H9 (cell line): ENCODE measurements around the gene DMPK. TPM values are rescaled to one million over a fixed set of nuclear protein-coding genes. Genes with fewer than 3 reads are reported as not detected.

Experiments used
- DNase-seq: peaks from one replicate; pipeline ENCODE4 v3.0.0-alpha.2; 2017
- H2AFZ ChIP-seq: one replicate; pipeline ENCODE4 v1.6.1; 2013; ENCODE audit warnings: mild to moderate bottlenecking, low read length, control low read depth, moderate library complexity
- H2AK5ac ChIP-seq: 2 replicates; pipeline ENCODE4 v1.6.1; 2013; ENCODE audit warnings: low read length, control low read depth, mixed read lengths; ENCODE audit not compliant: insufficient read length
- H2BK120ac ChIP-seq: one replicate; pipeline ENCODE4 v1.6.1; 2013; ENCODE audit warnings: low read depth, mild to moderate bottlenecking, low read length, control low read depth, inconsistent platforms; ENCODE audit not compliant: poor library complexity, severe bottlenecking
- H2BK12ac ChIP-seq: 2 replicates; pipeline ENCODE4 v1.6.1; 2013; ENCODE audit warnings: low read length, control low read depth, mixed read lengths, low read depth; ENCODE audit not compliant: insufficient read length
- H2BK15ac ChIP-seq: 2 replicates; pipeline ENCODE4 v1.6.1; 2013; ENCODE audit warnings: low read depth, low read length, control low read depth
- H2BK20ac ChIP-seq: one replicate; pipeline ENCODE4 v1.6.1; 2013; ENCODE audit warnings: low read depth, mild to moderate bottlenecking, low read length, control low read depth, inconsistent platforms; ENCODE audit not compliant: poor library complexity, severe bottlenecking
- H2BK5ac ChIP-seq: 2 replicates; pipeline ENCODE4 v1.6.1; 2013; ENCODE audit warnings: low read length, control low read depth, mixed read lengths; ENCODE audit not compliant: insufficient read length
- H3K14ac ChIP-seq: 2 replicates; pipeline ENCODE4 v1.6.1; 2013; ENCODE audit warnings: low read length, control low read depth; ENCODE audit not compliant: insufficient read depth
- H3K18ac ChIP-seq: 2 replicates; pipeline ENCODE4 v1.6.1; 2013; ENCODE audit warnings: low read depth, mild to moderate bottlenecking, mixed read lengths, low read length, control low read depth; ENCODE audit not compliant: insufficient read length
- H3K23ac ChIP-seq: 2 replicates; pipeline ENCODE4 v1.6.1; 2013; ENCODE audit warnings: low read length, control low read depth, mixed read lengths, low read depth; ENCODE audit not compliant: insufficient read length
- H3K23me2 ChIP-seq: 2 replicates; pipeline ENCODE4 v1.6.1; 2013; ENCODE audit warnings: low read depth, mild to moderate bottlenecking, mixed read lengths, low read length, control low read depth; ENCODE audit not compliant: insufficient read length, poor library complexity, severe bottlenecking
- H3K27ac ChIP-seq: 2 replicates; pipeline ENCODE4 v1.5.1; 2013; ENCODE audit warnings: low read length, control low read depth, mixed read lengths, low read depth; ENCODE audit not compliant: insufficient read length
- H3K27me3 ChIP-seq: 2 replicates; pipeline ENCODE4 v1.6.1; 2013; ENCODE audit warnings: low read length, control low read depth, inconsistent platforms; ENCODE audit not compliant: insufficient read depth
- H3K4ac ChIP-seq: 2 replicates; pipeline ENCODE4 v1.6.1; 2013; ENCODE audit warnings: low read depth, mild to moderate bottlenecking, control low read depth, inconsistent platforms, low read length, moderate library complexity
- H3K4me1 ChIP-seq: 2 replicates; pipeline ENCODE4 v1.6.1; 2013; ENCODE audit warnings: low read length, control low read depth, inconsistent platforms; ENCODE audit not compliant: insufficient read depth
- H3K4me2 ChIP-seq: 2 replicates; pipeline ENCODE4 v1.6.1; 2013; ENCODE audit warnings: low read length, control low read depth, mixed read lengths; ENCODE audit not compliant: insufficient read length, insufficient read depth
- H3K56ac ChIP-seq: 2 replicates; pipeline ENCODE4 v1.6.1; 2013; ENCODE audit warnings: low read depth, mild to moderate bottlenecking, mixed read lengths, low read length, control low read depth; ENCODE audit not compliant: insufficient read length
- H3K79me1 ChIP-seq: 2 replicates; pipeline ENCODE4 v1.6.1; 2013; ENCODE audit warnings: low read depth, mild to moderate bottlenecking, moderate library complexity, low read length, control low read depth, inconsistent platforms; ENCODE audit not compliant: insufficient read depth, poor library complexity, severe bottlenecking
- H3K79me2 ChIP-seq: 2 replicates; pipeline ENCODE4 v1.6.1; 2013; ENCODE audit warnings: low read length, control low read depth, inconsistent platforms; ENCODE audit not compliant: insufficient read depth
- H3K9ac ChIP-seq: 2 replicates; pipeline ENCODE4 v1.6.1; 2013; ENCODE audit warnings: low read length, control low read depth, mixed read lengths; ENCODE audit not compliant: insufficient read length; ENCODE audit errors: extremely low read depth
- H3K9me3 ChIP-seq: one replicate; pipeline ENCODE4 v1.6.1; 2013; ENCODE audit warnings: low read depth, low read length, inconsistent platforms; ENCODE audit not compliant: control insufficient read depth
- H3T11ph ChIP-seq: one replicate; pipeline ENCODE4 v1.6.1; 2013; ENCODE audit warnings: mild to moderate bottlenecking, low read length, control low read depth, inconsistent platforms
- H4K20me1 ChIP-seq: one replicate; pipeline ENCODE4 v1.6.1; 2013; ENCODE audit not compliant: control insufficient read depth, insufficient read length, insufficient read depth
- H4K5ac ChIP-seq: 2 replicates; pipeline ENCODE4 v1.6.1; 2013; ENCODE audit warnings: low read depth, mild to moderate bottlenecking, mixed read lengths, low read length, control low read depth; ENCODE audit not compliant: insufficient read length
- H4K8ac ChIP-seq: replicated peaks from 2 replicates; pipeline ENCODE4 v1.6.1; 2013; ENCODE audit warnings: low read length, control low read depth, mixed read lengths, low read depth; ENCODE audit not compliant: insufficient read length
- H4K91ac ChIP-seq: 2 replicates; pipeline ENCODE4 v1.6.1; 2013; ENCODE audit warnings: low read depth, mild to moderate bottlenecking, moderate library complexity, mixed read lengths, low read length, control low read depth; ENCODE audit not compliant: insufficient read length
- H3K27ac Mint-ChIP-seq, 3 experiments: 2 replicates in 2 of 3; 3 replicates in 1 of 3; pipeline ENCODE4 v1.8.0; 2020 to 2021; ENCODE audit warnings: mixed read lengths in 3 of 3, mild to moderate bottlenecking in 1 of 3, moderate library complexity in 1 of 3
- H3K27me3 Mint-ChIP-seq: 2 replicates; pipeline ENCODE4 v1.8.0; 2021; ENCODE audit warnings: low read depth, mild to moderate bottlenecking, moderate library complexity, mixed read lengths
- H3K36me3 Mint-ChIP-seq, 3 experiments: 2 replicates in 2 of 3; 3 replicates in 1 of 3; pipeline ENCODE4 v1.8.0; 2020 to 2021; ENCODE audit warnings: low read depth in 3 of 3, mixed read lengths in 3 of 3; ENCODE audit not compliant: insufficient read depth in 1 of 3
- H3K4me1 Mint-ChIP-seq, 2 experiments: 2 replicates each; pipeline ENCODE4 v1.8.0; 2020; ENCODE audit warnings: mixed read lengths in 2 of 2
- H3K4me3 Mint-ChIP-seq, 2 experiments: 2 replicates in 1 of 2; 3 replicates in 1 of 2; pipeline ENCODE4 v1.8.0; 2020 to 2021; ENCODE audit warnings: mild to moderate bottlenecking in 2 of 2, mixed read lengths in 2 of 2, moderate library complexity in 1 of 2
- H3K9me3 Mint-ChIP-seq, 2 experiments: 2 replicates in 1 of 2; 3 replicates in 1 of 2; pipeline ENCODE4 v1.8.0; 2020; ENCODE audit warnings: mild to moderate bottlenecking in 2 of 2, mixed read lengths in 2 of 2, moderate library complexity in 1 of 2
- WGBS: extraction: QIAGEN DNeasy Blood & Tissue Kit; methylation state at CpG from one replicate; pipeline ENCODE4 v1.1.7; 2013; ENCODE audit warnings: missing lambda C conversion rate, low lambda C conversion rate, mixed read lengths; ENCODE audit not compliant: insufficient read length; ENCODE audit errors: extremely low coverage; 5-methylcytosine and 5-hydroxymethylcytosine counted together
- total RNA-seq: library from RNA; stranded (reverse); gene quantifications from 2 replicates; pipeline ENCODE4 v1.2.1, GENCODE V29; 2021
- TF ChIP-seq, protein P1 (sequence below): fragments of 200-600 bp; sonication (generic); conservative IDR thresholded peaks from 3 replicates; pipeline ENCODE4 v1.8.0; 2021; ENCODE audit warnings: antibody characterized with exemption, mild to moderate bottlenecking

Gene DMPK
- total RNA-seq, 1 experiment from 2014 or later = 67.4 TPM

DNA sequence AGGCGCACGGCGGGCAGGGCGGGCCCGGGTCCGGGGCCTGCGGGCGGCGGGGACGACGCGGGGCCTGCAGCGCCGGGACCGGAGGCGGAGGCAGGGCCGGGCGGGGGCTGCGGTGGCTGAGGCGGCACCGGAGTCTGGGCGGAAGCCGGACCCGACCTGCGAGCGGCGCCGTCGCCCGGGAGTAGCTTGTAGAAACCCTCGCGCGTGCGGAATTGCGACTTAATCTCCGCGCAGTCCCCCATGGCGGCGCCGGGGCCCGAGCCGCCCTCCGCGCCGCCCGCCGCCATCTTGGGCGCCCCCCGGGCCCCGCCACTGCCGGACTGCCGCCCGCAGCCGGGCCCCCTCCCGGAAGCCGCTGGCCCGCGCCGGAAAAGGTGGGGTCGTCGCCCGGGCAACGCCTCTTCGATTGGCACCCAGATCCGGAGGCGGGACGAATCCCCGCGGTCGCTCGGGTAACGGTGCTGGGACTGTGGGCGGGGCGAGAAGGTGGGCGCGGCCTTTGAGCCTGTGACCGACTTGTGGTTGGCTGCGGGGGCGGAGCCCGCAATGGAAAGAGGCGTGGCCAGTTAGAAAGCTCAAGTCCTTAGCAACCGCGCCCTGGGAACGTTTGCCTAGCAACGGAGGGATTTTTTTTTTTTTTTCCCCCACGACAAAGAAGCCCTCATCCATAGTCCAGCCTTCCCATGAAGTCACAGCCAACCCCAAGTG, 10.3 kb upstream of the DMPK start, which contains the start of gene DMWD:
TSS of gene DMWD (minus strand) at position 376 of the 708 bp plus-strand sequence. CDS start at position 287, 89 bp downstream.
- Histone ChIP-seq H3K14ac (peak within 1 kb of the TSS; percentile 98), H3K4ac (no peak within 1 kb of the TSS), H3K56ac (no peak within 1 kb of the TSS), H4K5ac (no peak within 1 kb of the TSS), H3K9me3 (no peaks in the 10 kb centered on the region), H2BK12ac (no peak within 1 kb of the TSS), H3K23ac (no peak within 1 kb of the TSS), H3K9ac (peak within 1 kb of the TSS; percentile 91), H3T11ph (no peak within 1 kb of the TSS), H2AK5ac (no peak within 1 kb of the TSS), H3K79me1 (peaks cover 8% of the 10 kb centered on the region), H4K20me1 (no peaks in the 10 kb centered on the region), H3K27ac (no peak within 1 kb of the TSS), H2AFZ (no peak within 1 kb of the TSS), H3K4me1 (0 out of 2 replicates have a peak, but pooled peaks cover 3% of the 10 kb centered on the region), H4K8ac (no peak within 1 kb of the TSS), H2BK20ac (no peak within 1 kb of the TSS), H3K23me2 (peaks cover 7% of the 10 kb centered on the region), H3K27me3 (no peaks in the 10 kb centered on the region), H4K91ac (no peak within 1 kb of the TSS), H3K4me2 (peak within 1 kb of the TSS; percentile 96), H2BK15ac (no peak within 1 kb of the TSS; the same call in 1 of the 2 replicates), H2BK5ac (no peak within 1 kb of the TSS), H2BK120ac (no peak within 1 kb of the TSS), H3K79me2 (0 out of 2 replicates have a peak, but pooled peaks cover 3% of the 10 kb centered on the region), H3K18ac (peak within 1 kb of the TSS; percentile 93)
- TF ChIP-seq, protein P1, sequence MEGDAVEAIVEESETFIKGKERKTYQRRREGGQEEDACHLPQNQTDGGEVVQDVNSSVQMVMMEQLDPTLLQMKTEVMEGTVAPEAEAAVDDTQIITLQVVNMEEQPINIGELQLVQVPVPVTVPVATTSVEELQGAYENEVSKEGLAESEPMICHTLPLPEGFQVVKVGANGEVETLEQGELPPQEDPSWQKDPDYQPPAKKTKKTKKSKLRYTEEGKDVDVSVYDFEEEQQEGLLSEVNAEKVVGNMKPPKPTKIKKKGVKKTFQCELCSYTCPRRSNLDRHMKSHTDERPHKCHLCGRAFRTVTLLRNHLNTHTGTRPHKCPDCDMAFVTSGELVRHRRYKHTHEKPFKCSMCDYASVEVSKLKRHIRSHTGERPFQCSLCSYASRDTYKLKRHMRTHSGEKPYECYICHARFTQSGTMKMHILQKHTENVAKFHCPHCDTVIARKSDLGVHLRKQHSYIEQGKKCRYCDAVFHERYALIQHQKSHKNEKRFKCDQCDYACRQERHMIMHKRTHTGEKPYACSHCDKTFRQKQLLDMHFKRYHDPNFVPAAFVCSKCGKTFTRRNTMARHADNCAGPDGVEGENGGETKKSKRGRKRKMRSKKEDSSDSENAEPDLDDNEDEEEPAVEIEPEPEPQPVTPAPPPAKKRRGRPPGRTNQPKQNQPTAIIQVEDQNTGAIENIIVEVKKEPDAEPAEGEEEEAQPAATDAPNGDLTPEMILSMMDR = no peak
- no CpG with 5 or more reads among the region's 86 CpGs for WGBS
- peak; percentile 99 for DNase-seq
- peaks cover 20 to 25% of the 10 kb centered on the region in 2 experiments for H3K4me1 Mint-ChIP-seq
- peaks cover 0 to 2% of the 10 kb centered on the region in 2 experiments; a peak in 1 of 5 replicates for H3K9me3 Mint-ChIP-seq
- H3K4me3 Mint-ChIP-seq = peak within 1 kb of the TSS; percentile 95 to 98
- peaks cover 20% of the 10 kb centered on the region for H3K27me3 Mint-ChIP-seq
- H3K27ac Mint-ChIP-seq = peak within 1 kb of the TSS; percentile 19 to 95 (median 89); a peak in 6 of 7 replicates
- peaks cover 15 to 32% (median 32%) of the 10 kb centered on the region in 3 experiments for H3K36me3 Mint-ChIP-seq
